Suprapubic skin (tissue), 4 donors: Measurements from ENCODE around the gene INAFM2. TPM values are rescaled to one million over a fixed set of nuclear protein-coding genes. Genes with fewer than 3 reads are reported as not detected.

Experiments used
- DNase-seq, 2 donors: peaks; one replicate each; pipeline ENCODE4 v3.0.0-alpha.2; 2019; ENCODE audit warnings: low spot score in 2 of 2
- H3K27ac ChIP-seq: fragments of 200-600 bp; sonication (generic); one replicate; pipeline ENCODE4 v1.5.1; 2019
- H3K27me3 ChIP-seq: fragments of 200-600 bp; sonication (generic); one replicate; pipeline ENCODE4 v1.5.1; 2019
- H3K36me3 ChIP-seq: fragments of 200-600 bp; sonication (generic); one replicate; pipeline ENCODE4 v1.5.1; 2019
- H3K4me1 ChIP-seq: fragments of 200-600 bp; sonication (generic); one replicate; pipeline ENCODE4 v1.5.1; 2019
- H3K4me3 ChIP-seq: fragments of 200-600 bp; sonication (generic); one replicate; pipeline ENCODE4 v1.5.1; 2019; ENCODE audit warnings: mild to moderate bottlenecking
- H3K9me3 ChIP-seq: fragments of 200-600 bp; sonication (generic); one replicate; pipeline ENCODE4 v1.5.1; 2019
- CTCF ChIP-seq, 2 donors: fragments of 200-600 bp in 1 of 2; fragments of 450-650 bp in 1 of 2; sonication (generic) in 1 of 2; IDR thresholded peaks; one replicate each; pipeline ENCODE4 v1.5.1; 2016 to 2019; ENCODE audit warnings: antibody characterized with exemption in 2 of 2, mild to moderate bottlenecking in 1 of 2, moderate library complexity in 1 of 2
- EP300 ChIP-seq: sonication (generic); formaldehyde crosslinking; IDR thresholded peaks from one replicate; pipeline ENCODE4 v1.6.1; 2017; ENCODE audit warnings: antibody characterized with exemption
- POLR2A ChIP-seq, 2 donors: fragments of 450-650 bp; IDR thresholded peaks; one replicate each; pipeline ENCODE4 v1.6.1; 2017; ENCODE audit warnings: antibody characterized with exemption in 2 of 2, mild to moderate bottlenecking in 2 of 2, moderate library complexity in 2 of 2
- POLR2AphosphoS5 ChIP-seq, 3 donors: sonication (generic); formaldehyde crosslinking; IDR thresholded peaks; one replicate each; pipeline ENCODE4 v1.6.1; 2017; ENCODE audit warnings: antibody characterized with exemption in 3 of 3
- WGBS: methylation state at CpG from one replicate; pipeline ENCODE4 v1.1.5; 2018; 5-methylcytosine and 5-hydroxymethylcytosine counted together
- total RNA-seq, 4 donors: library from RNA; depleted of rRNA; stranded (reverse); fragments of >200 nt; gene quantifications; one replicate each; pipeline ENCODE4 v1.1.0, GENCODE V29; 2016

INAFM2 gene
- total RNA-seq, 4 donors from 2014 or later, result 3.3 to 9.1 (median 6.1) TPM

GRCh38 chr15:40329804-40330203 is 6.3 kb downstream of the INAFM2 start:
- TF ChIP-seq CTCF (IDR thresholded peaks at IDR 0.05) (no peak), EP300 (peak; percentile 38)
- H3K27ac ChIP-seq, result no peak overlapping the region
- no peaks in the 10 kb centered on the region for H3K36me3 ChIP-seq
- DNase-seq, result no peak
- no peaks in the 10 kb centered on the region for H3K9me3 ChIP-seq
- peaks cover 26% of the 10 kb centered on the region for H3K4me1 ChIP-seq
- no peak overlapping the region for H3K4me3 ChIP-seq
- no peaks in the 10 kb centered on the region for H3K27me3 ChIP-seq
- 86% methylated on average over 7 of the region's 7 CpGs for WGBS

- H3K4me1 ChIP-seq, result peaks cover 26% of the 10 kb centered on the region
- no peak overlapping the region for H3K4me3 ChIP-seq
- 49% methylated on average over 5 of the region's 5 CpGs for WGBS
- no peak for TF ChIP-seq POLR2AphosphoS5 (IDR thresholded peaks at IDR 0.05)
- peak; percentile 59 for TF ChIP-seq EP300
- no peak for TF ChIP-seq CTCF (IDR thresholded peaks at IDR 0.05)
- H3K36me3 ChIP-seq, result no peaks in the 10 kb centered on the region
- H3K9me3 ChIP-seq, result no peaks in the 10 kb centered on the region
- no peaks in the 10 kb centered on the region for H3K27me3 ChIP-seq
- no peak overlapping the region for H3K27ac ChIP-seq
- no peak for DNase-seq
These were observed 6.9 kb downstream of the INAFM2 start for GRCh38 chr15:40330368-40330836.

GRCh38 chr15:40331026-40331425 is 7.5 kb downstream of the INAFM2 start:
- no peak for DNase-seq
- TF ChIP-seq EP300 (no peak), POLR2A (IDR thresholded peaks at IDR 0.05) (no peak), POLR2AphosphoS5 (IDR thresholded peaks at IDR 0.05) (no peak), CTCF (IDR thresholded peaks at IDR 0.05) (no peak)

GRCh38 chr15:40331637-40332036 is 8.1 kb downstream of the INAFM2 start:
- no peak overlapping the region for H3K27ac ChIP-seq
- H3K4me3 ChIP-seq, result no peak overlapping the region
- peaks cover 33% of the 10 kb centered on the region for H3K4me1 ChIP-seq
- DNase-seq, result no peak
- no peaks in the 10 kb centered on the region for H3K27me3 ChIP-seq
- TF ChIP-seq EP300 (no peak), POLR2AphosphoS5 (IDR thresholded peaks at IDR 0.05) (no peak), CTCF (IDR thresholded peaks at IDR 0.05) (no peak), POLR2A (IDR thresholded peaks at IDR 0.05) (no peak)
- no peaks in the 10 kb centered on the region for H3K36me3 ChIP-seq
- no peaks in the 10 kb centered on the region for H3K9me3 ChIP-seq
- WGBS, result 95% methylated on average over 7 of the region's 7 CpGs

More at GRCh38 chr15:40331026-40331425, 7.5 kb downstream of the INAFM2 start:
- H3K4me3 ChIP-seq, result no peak overlapping the region
- WGBS, result 87% methylated on average over 6 of the region's 7 CpGs
- no peaks in the 10 kb centered on the region for H3K27me3 ChIP-seq
- H3K36me3 ChIP-seq, result no peaks in the 10 kb centered on the region
- H3K27ac ChIP-seq, result no peak overlapping the region
- H3K9me3 ChIP-seq, result no peaks in the 10 kb centered on the region
- peaks cover 31% of the 10 kb centered on the region for H3K4me1 ChIP-seq

GRCh38 chr15:40332113-40332781 is 8.8 kb downstream of the INAFM2 start:
- WGBS, result 71% methylated on average over 8 of the region's 8 CpGs
- no peak for TF ChIP-seq POLR2AphosphoS5 (IDR thresholded peaks at IDR 0.05)
- no peak for TF ChIP-seq EP300
- TF ChIP-seq POLR2A (IDR thresholded peaks at IDR 0.05), result no peak
- TF ChIP-seq CTCF (IDR thresholded peaks at IDR 0.05), result no peak
- no peak overlapping the region for H3K4me3 ChIP-seq
- no peak overlapping the region for H3K27ac ChIP-seq
- H3K4me1 ChIP-seq, result peaks cover 36% of the 10 kb centered on the region
- no peaks in the 10 kb centered on the region for H3K9me3 ChIP-seq
- H3K27me3 ChIP-seq, result no peaks in the 10 kb centered on the region
- no peak for DNase-seq
- no peaks in the 10 kb centered on the region for H3K36me3 ChIP-seq
